Measurements from ENCODE around the gene UPK1B.

DNA sequence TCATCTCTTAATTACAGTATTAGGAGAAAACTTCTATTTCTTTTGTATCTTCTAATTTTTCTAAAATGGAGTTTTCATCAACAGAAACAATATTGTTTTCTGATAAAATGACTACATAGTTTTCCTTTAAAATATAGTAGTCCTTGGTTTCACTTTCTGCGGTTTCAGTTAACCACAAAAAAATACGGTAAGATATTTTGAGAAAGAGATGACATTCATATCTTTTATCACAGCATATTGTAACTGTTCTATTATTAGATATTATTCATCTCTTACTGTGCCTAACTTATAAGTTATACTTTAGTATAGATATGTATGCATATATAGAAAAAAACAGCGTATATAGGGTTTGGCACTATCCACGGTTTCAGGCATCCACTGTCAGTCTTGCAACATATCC lies 65.0 kb downstream of the UPK1B start:
- TF ChIP-seq POLR2A (IDR thresholded peaks at IDR 0.05) = no peak
- TF ChIP-seq, protein P1, sequence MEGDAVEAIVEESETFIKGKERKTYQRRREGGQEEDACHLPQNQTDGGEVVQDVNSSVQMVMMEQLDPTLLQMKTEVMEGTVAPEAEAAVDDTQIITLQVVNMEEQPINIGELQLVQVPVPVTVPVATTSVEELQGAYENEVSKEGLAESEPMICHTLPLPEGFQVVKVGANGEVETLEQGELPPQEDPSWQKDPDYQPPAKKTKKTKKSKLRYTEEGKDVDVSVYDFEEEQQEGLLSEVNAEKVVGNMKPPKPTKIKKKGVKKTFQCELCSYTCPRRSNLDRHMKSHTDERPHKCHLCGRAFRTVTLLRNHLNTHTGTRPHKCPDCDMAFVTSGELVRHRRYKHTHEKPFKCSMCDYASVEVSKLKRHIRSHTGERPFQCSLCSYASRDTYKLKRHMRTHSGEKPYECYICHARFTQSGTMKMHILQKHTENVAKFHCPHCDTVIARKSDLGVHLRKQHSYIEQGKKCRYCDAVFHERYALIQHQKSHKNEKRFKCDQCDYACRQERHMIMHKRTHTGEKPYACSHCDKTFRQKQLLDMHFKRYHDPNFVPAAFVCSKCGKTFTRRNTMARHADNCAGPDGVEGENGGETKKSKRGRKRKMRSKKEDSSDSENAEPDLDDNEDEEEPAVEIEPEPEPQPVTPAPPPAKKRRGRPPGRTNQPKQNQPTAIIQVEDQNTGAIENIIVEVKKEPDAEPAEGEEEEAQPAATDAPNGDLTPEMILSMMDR (IDR thresholded peaks at IDR 0.05) = no peak
